ENCODE results near the gene OR8B4. TPM values are rescaled to one million over a fixed set of nuclear protein-coding genes. Genes with fewer than 3 reads are reported as not detected.
"Not testable (repeated sequence)": the region's sequence is repeated elsewhere in the genome, so short reads cannot be mapped to it uniquely, and the experiment has no call there.

Gene OR8B4
- total and polyA plus RNA-seq, 2 donors (not counting 1 experiment from before 2014, with no cell fraction given): not detected

GRCh38 chr11:124409906-124410305, 14.8 kb downstream of the OR8B4 start:
- no peaks in the 10 kb centered on the region for H4K20me1 ChIP-seq (ENCODE audit: control insufficient read depth, insufficient read depth, low read length, poor library complexity, severe bottlenecking)
- Mint-ChIP-seq H3K4me1 (peaks cover 6% of the 10 kb centered on the region), H3K27me3 (peaks cover 27% of the 10 kb centered on the region), H3K4me3 (no peak overlapping the region), H3K27ac (no peak overlapping the region), H3K9me3 (ENCODE audit: insufficient read depth) (no peaks in the 10 kb centered on the region)
- no peaks in the 10 kb centered on the region for H3K36me3 ChIP-seq (replicated peaks in 1 of 2; ENCODE audit: control extremely low read depth in 1 of 2, control insufficient read depth in 1 of 2, extremely low read depth in 1 of 2, insufficient read depth in 2 of 2, low read length in 1 of 2)
- peaks cover 0 to 6% of the 10 kb centered on the region in 2 donors for H3K4me1 ChIP-seq (ENCODE audit: control insufficient read depth in 2 of 2, insufficient read depth in 2 of 2, low read length in 2 of 2)
- ChIA-PET CTCF (no interaction called here), POLR2A (no interaction called here)
- no peak overlapping the region for H2AFZ ChIP-seq (ENCODE audit: insufficient read depth, low read depth, low read length, poor library complexity, severe bottlenecking)
- ATAC-seq (ENCODE audit: low read depth) (no peak), DNase-seq (no peak)
- no peak overlapping the region for H3K4me2 ChIP-seq (replicated peaks; ENCODE audit: low read depth, low read length, poor library complexity, severe bottlenecking)
- H3K9ac ChIP-seq (ENCODE audit: low read length): no peak overlapping the region
- TF ChIP-seq EZH2 (IDR thresholded peaks at IDR 0.05; ENCODE audit: borderline replicate concordance, insufficient read depth, low read depth, low read length, poor library complexity, severe bottlenecking): no peak
- TF ChIP-seq CTCF (IDR thresholded peaks at IDR 0.05): no peak
- H3K4me3 ChIP-seq (ENCODE audit: control extremely low read depth in 1 of 5, extremely low read depth in 1 of 5, insufficient read depth in 1 of 5, low read depth in 2 of 5, low read length in 4 of 5): no peak overlapping the region
- H3K27me3 ChIP-seq (replicated peaks in 1 of 4; ENCODE audit: control extremely low read depth in 1 of 4, control insufficient read depth in 3 of 4, insufficient read depth in 4 of 4, low read length in 3 of 4): peaks cover 0 to 3% (median 1%) of the 10 kb centered on the region in 4 experiments
- no peaks in the 10 kb centered on the region for H3K9me3 ChIP-seq (ENCODE audit: control extremely low read depth in 1 of 3, control insufficient read depth in 2 of 3, insufficient read depth in 1 of 3, low read length in 2 of 3)
- no peak overlapping the region for H3K27ac ChIP-seq (ENCODE audit: low read length in 2 of 2)
- WGBS (ENCODE audit: insufficient coverage): 100% methylated on average over 2 of the region's 7 CpGs
- H3K79me2 ChIP-seq (ENCODE audit: control insufficient read depth, insufficient read depth, low read length): no peaks in the 10 kb centered on the region
- intact Hi-C loops (cut with micrococcal nuclease): no loop called here

- Histone ChIP-seq H3K27me3 (replicated peaks in 1 of 4; ENCODE audit: control extremely low read depth in 1 of 4, control insufficient read depth in 3 of 4, insufficient read depth in 4 of 4, low read length in 3 of 4) (peaks cover 0 to 3% (median 0%) of the 10 kb centered on the region in 4 experiments), H3K79me2 (ENCODE audit: control insufficient read depth, insufficient read depth, low read length) (no peaks in the 10 kb centered on the region), H3K4me1 (ENCODE audit: control insufficient read depth in 2 of 2, insufficient read depth in 2 of 2, low read length in 2 of 2) (peaks cover 0 to 6% of the 10 kb centered on the region in 2 donors), H2AFZ (ENCODE audit: insufficient read depth, low read depth, low read length, poor library complexity, severe bottlenecking) (no peak overlapping the region), H3K27ac (ENCODE audit: low read length in 2 of 2) (no peak overlapping the region), H3K4me3 (ENCODE audit: control extremely low read depth in 1 of 5, extremely low read depth in 1 of 5, insufficient read depth in 1 of 5, low read depth in 2 of 5, low read length in 4 of 5) (no peak overlapping the region), H3K9ac (ENCODE audit: low read length) (no peak overlapping the region), H3K4me2 (replicated peaks; ENCODE audit: low read depth, low read length, poor library complexity, severe bottlenecking) (no peak overlapping the region), H4K20me1 (ENCODE audit: control insufficient read depth, insufficient read depth, low read length, poor library complexity, severe bottlenecking) (no peaks in the 10 kb centered on the region), H3K9me3 (ENCODE audit: control extremely low read depth in 1 of 3, control insufficient read depth in 2 of 3, insufficient read depth in 1 of 3, low read length in 2 of 3) (no peaks in the 10 kb centered on the region), H3K36me3 (replicated peaks in 1 of 2; ENCODE audit: control extremely low read depth in 1 of 2, control insufficient read depth in 1 of 2, extremely low read depth in 1 of 2, insufficient read depth in 2 of 2, low read length in 1 of 2) (no peaks in the 10 kb centered on the region)
- POLR2A ChIA-PET: no interaction called here
- CTCF ChIA-PET: interaction anchor here (1.0 kb wide), 1 partner anchor 334 kb away, joined by 3 read pairs; no protein-coding TSS in a partner anchor
- H3K27ac Mint-ChIP-seq: no peak overlapping the region
- ATAC-seq (ENCODE audit: low read depth): no peak
- H3K9me3 Mint-ChIP-seq (ENCODE audit: insufficient read depth): no peaks in the 10 kb centered on the region
- DNase-seq: no peak
- WGBS (ENCODE audit: insufficient coverage): 67% methylated on average over 1 of the region's 2 CpGs
- H3K27me3 Mint-ChIP-seq: peaks cover 25% of the 10 kb centered on the region
- H3K4me3 Mint-ChIP-seq: no peak overlapping the region
- H3K4me1 Mint-ChIP-seq: peaks cover 8% of the 10 kb centered on the region
- TF ChIP-seq CTCF (IDR thresholded peaks at IDR 0.05): no peak
- TF ChIP-seq EZH2 (IDR thresholded peaks at IDR 0.05; ENCODE audit: borderline replicate concordance, insufficient read depth, low read depth, low read length, poor library complexity, severe bottlenecking): no peak
- intact Hi-C loops (cut with micrococcal nuclease): no loop called here
These were observed 19.1 kb downstream of the OR8B4 start for GRCh38 chr11:124405581-124405980.

- H3K4me1 Mint-ChIP-seq; H2AFZ ChIP-seq (ENCODE audit: insufficient read depth, low read depth, low read length, poor library complexity, severe bottlenecking); H3K4me2 ChIP-seq (replicated peaks; ENCODE audit: low read depth, low read length, poor library complexity, severe bottlenecking); H3K4me3 Mint-ChIP-seq; H3K27me3 ChIP-seq (replicated peaks in 1 of 4; ENCODE audit: control extremely low read depth in 1 of 4, control insufficient read depth in 3 of 4, insufficient read depth in 4 of 4, low read length in 3 of 4); POLR2A ChIA-PET; H3K4me1 ChIP-seq (ENCODE audit: control insufficient read depth in 2 of 2, insufficient read depth in 2 of 2, low read length in 2 of 2); H3K27ac ChIP-seq (ENCODE audit: low read length in 2 of 2); H3K9me3 Mint-ChIP-seq (ENCODE audit: insufficient read depth); H3K36me3 ChIP-seq (replicated peaks in 1 of 2; ENCODE audit: control extremely low read depth in 1 of 2, control insufficient read depth in 1 of 2, extremely low read depth in 1 of 2, insufficient read depth in 2 of 2, low read length in 1 of 2); H3K79me2 ChIP-seq (ENCODE audit: control insufficient read depth, insufficient read depth, low read length); H3K4me3 ChIP-seq (ENCODE audit: control extremely low read depth in 1 of 5, extremely low read depth in 1 of 5, insufficient read depth in 1 of 5, low read depth in 2 of 5, low read length in 4 of 5); H3K9ac ChIP-seq (ENCODE audit: low read length); H3K27me3 Mint-ChIP-seq; H4K20me1 ChIP-seq (ENCODE audit: control insufficient read depth, insufficient read depth, low read length, poor library complexity, severe bottlenecking); ATAC-seq (ENCODE audit: low read depth); H3K27ac Mint-ChIP-seq; H3K9me3 ChIP-seq (ENCODE audit: control extremely low read depth in 1 of 3, control insufficient read depth in 2 of 3, insufficient read depth in 1 of 3, low read length in 2 of 3); DNase-seq: not testable (repeated sequence)
- intact Hi-C loops (cut with micrococcal nuclease): loop anchor here (5.0 kb wide), 1 partner anchor 184 kb away; no protein-coding TSS in a partner anchor
- CTCF ChIA-PET: interaction anchor here (0.9 to 1.9 kb wide), 3 partner anchors 18 to 331 kb away, joined by 3 to 11 read pairs (median 5); no protein-coding TSS in a partner anchor
- WGBS (ENCODE audit: insufficient coverage): no CpG with 5 or more reads among the region's 27 CpGs
These were observed 21.5 kb downstream of the OR8B4 start for GRCh38 chr11:124403186-124403585.

All from B cell (primary cell).